ENCODE data around the gene NAV1.

- TF ChIP-seq, protein P1, sequence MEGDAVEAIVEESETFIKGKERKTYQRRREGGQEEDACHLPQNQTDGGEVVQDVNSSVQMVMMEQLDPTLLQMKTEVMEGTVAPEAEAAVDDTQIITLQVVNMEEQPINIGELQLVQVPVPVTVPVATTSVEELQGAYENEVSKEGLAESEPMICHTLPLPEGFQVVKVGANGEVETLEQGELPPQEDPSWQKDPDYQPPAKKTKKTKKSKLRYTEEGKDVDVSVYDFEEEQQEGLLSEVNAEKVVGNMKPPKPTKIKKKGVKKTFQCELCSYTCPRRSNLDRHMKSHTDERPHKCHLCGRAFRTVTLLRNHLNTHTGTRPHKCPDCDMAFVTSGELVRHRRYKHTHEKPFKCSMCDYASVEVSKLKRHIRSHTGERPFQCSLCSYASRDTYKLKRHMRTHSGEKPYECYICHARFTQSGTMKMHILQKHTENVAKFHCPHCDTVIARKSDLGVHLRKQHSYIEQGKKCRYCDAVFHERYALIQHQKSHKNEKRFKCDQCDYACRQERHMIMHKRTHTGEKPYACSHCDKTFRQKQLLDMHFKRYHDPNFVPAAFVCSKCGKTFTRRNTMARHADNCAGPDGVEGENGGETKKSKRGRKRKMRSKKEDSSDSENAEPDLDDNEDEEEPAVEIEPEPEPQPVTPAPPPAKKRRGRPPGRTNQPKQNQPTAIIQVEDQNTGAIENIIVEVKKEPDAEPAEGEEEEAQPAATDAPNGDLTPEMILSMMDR (IDR thresholded peaks at IDR 0.05; ENCODE audit: low read depth, low read length, poor library complexity, severe bottlenecking), result no peak
- TF ChIP-seq EZH2phosphoT487 (IDR thresholded peaks at IDR 0.05; ENCODE audit: borderline replicate concordance, low read length), result no peak
Observed at GRCh38 chr1:201568265-201568664, 29.3 kb downstream of the NAV1 start.
